ENCODE results near the gene MFN2.

The MFN2 gene

GRCh38 chr1:12052997-12053686 lies 72.9 kb downstream of the MFN2 start:
- no peak for DNase-seq

DNA sequence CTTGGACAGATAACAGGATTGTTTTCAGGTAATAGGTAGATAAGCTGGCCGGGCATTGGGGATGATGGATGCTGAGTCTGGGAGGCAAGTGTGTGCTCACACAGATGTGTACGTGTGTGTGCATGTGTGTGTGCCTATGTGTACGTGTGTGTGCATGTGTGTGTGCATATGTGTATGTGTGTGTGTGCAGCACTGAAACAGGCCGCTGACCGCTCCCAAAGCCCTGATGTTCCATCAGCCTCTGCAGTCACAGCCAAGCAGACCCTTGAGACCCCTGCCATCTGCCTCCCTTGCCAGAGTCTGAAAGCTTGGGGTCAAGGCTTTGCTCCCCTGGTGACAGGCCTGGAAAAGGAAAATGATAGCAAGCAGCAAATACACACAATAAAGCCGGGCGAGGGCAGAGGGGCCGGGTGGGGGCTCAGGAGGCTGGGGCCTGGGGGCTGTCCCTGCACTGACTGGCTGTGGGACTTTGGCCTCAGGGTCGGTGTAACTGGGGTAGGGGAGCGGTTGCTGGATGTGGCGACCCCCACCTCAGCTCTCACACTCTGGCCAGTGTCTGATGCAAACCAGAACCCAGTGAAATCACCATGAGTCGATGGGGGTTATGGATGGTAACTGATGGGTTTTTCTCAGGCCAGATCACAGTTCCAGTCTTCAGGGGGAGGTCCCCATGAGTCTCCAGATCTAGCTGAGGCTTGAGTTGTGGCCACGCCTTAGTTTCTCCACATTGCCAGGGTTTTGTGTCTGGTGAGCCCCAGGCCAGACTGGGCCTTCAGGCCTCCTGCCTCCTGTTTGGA lies 73.7 kb downstream of the MFN2 start:
- DNase-seq = no peak

DNA sequence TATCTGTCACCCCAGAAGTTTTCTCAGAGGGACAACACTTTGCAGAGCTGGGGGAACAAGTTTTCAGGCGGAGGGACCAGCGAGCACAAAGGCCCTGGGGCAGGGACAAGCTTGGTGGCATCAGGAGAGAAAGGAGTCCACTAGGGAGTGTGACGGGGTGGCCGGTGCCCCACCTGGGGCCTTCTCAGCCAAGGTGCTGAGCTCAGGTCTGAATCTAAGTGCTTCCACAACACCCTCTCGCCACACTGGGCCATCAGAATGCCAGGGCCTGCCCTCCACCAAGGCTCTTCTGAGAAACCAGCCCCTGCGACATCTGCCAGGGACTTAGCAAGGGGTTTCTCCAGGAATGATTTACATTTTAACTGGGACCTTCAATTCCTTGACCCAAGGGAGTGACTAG lies 75.0 kb downstream of the MFN2 start:
- no peak for DNase-seq

DNA sequence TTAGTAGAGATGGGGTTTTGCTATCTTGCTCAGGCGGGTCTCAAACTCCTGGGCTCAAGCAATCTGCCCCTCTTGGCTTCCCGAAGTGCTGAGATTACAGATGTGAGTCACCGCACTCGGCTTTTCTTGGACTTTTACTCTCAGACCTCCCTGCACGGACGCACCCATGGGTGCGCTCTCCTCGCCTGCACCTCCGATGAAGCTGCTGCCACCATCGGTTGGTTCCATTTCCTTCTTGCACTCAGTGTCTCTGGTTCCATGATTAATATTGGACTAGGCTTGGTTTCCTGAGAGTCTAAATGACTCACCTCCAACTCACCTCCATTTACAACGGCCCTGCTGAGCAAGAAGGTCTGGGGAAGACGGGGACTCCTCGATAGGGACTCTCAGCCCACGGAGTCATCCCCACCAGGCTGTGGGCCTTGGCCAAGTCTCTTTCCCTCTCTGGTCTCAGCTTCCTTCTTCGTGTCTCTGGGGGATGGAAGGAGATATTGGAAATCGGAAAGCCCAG lies 76.1 kb downstream of the MFN2 start:
- no peak for DNase-seq

DNA sequence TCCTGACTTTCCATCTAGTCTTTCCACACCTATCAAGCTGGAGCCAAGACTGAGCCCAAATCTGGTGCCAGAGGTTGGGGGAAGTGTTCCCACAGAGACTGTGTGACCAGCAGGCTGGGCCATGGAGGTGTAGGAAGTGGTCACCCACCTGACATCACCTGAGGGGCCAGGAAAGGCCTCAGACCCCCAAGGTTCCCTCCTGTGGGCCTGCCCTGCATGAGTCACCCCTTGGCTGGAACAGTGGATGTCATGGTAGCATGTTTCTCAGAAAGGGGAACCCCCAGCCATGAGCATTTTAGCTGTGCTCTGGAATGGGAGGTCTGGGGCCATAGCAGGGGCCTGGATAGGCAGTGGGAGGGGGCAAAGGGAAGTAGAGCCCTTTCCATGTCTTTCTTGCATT lies 77.1 kb downstream of the MFN2 start:
- DNase-seq = no peak

GRCh38 chr1:12057940-12058687 lies 77.9 kb downstream of the MFN2 start:
- no peak for DNase-seq

GRCh38 chr1:12059226-12059625 lies 79.0 kb downstream of the MFN2 start:
- DNase-seq = no peak

GRCh38 chr1:12059722-12060464 lies 79.6 kb downstream of the MFN2 start:
- DNase-seq = no peak

GRCh38 chr1:12060500-12060899 lies 80.3 kb downstream of the MFN2 start:
- no peak for DNase-seq
